HG02943 (cell line): ENCODE data around the gene ZBTB39.
"Not testable (repeated sequence)": the region's sequence is repeated elsewhere in the genome, so short reads cannot be mapped to it uniquely, and the experiment has no call there.

Source experiments
- ATAC-seq: cut with Tn5 transposase; IDR thresholded peaks from one replicate; pipeline ENCODE4 v1.9.1; 2021; ENCODE audit warnings: mild to moderate bottlenecking, low read depth, moderate library complexity; ENCODE audit not compliant: unreplicated experiment

Gene ZBTB39

GRCh38 chr12:57033431-57033830 lies 27.1 kb upstream of the ZBTB39 start:
- no peak for ATAC-seq

GRCh38 chr12:57031789-57032188 lies 25.4 kb upstream of the ZBTB39 start:
- ATAC-seq: no peak

- no peak for ATAC-seq
Observed at GRCh38 chr12:57031138-57031725, 24.9 kb upstream of the ZBTB39 start.

- no peak for ATAC-seq
Observed at GRCh38 chr12:57029457-57029856, 23.1 kb upstream of the ZBTB39 start.

- no peak for ATAC-seq
Observed at GRCh38 chr12:57027805-57028153, 21.4 kb upstream of the ZBTB39 start.

GRCh38 chr12:57027011-57027804 lies 20.9 kb upstream of the ZBTB39 start:
- no peak for ATAC-seq

- no peak for ATAC-seq
Observed at GRCh38 chr12:57025196-57025595, 18.9 kb upstream of the ZBTB39 start.

GRCh38 chr12:57022324-57022723 lies 16.0 kb upstream of the ZBTB39 start:
- ATAC-seq: not testable (repeated sequence)

GRCh38 chr12:57019983-57020719 lies 13.8 kb upstream of the ZBTB39 start:
- ATAC-seq: no peak

GRCh38 chr12:57018906-57019305 lies 12.6 kb upstream of the ZBTB39 start:
- ATAC-seq: no peak

GRCh38 chr12:57018353-57018752 lies 12.0 kb upstream of the ZBTB39 start:
- ATAC-seq: not testable (repeated sequence)

- no peak for ATAC-seq
Observed at GRCh38 chr12:57016348-57016747, 10.0 kb upstream of the ZBTB39 start, which contains the start of gene TAC3. Gene TAC3, minus strand, starts transcription at chr12:57016529. Its CDS starts 732 bp downstream, at chr12:57015797.

- ATAC-seq: no peak
Observed at GRCh38 chr12:57012600-57013465, 6.5 kb upstream of the ZBTB39 start.

GRCh38 chr12:57011438-57012424 lies 5.4 kb upstream of the ZBTB39 start:
- no peak for ATAC-seq

GRCh38 chr12:57010627-57011247 lies 4.4 kb upstream of the ZBTB39 start:
- ATAC-seq: no peak

- ATAC-seq: no peak
Observed at GRCh38 chr12:57009949-57010626, 3.7 kb upstream of the ZBTB39 start.

GRCh38 chr12:57008178-57008577 lies 1.8 kb upstream of the ZBTB39 start:
- ATAC-seq: no peak

GRCh38 chr12:57006809-57007475 lies 596 bp upstream of the ZBTB39 start:
- ATAC-seq: no peak
